ENCODE data around the gene ZFP36.
"Not testable (repeated sequence)": the region's sequence is repeated elsewhere in the genome, so short reads cannot be mapped to it uniquely, and the experiment has no call there.

The ZFP36 gene

GRCh38 chr19:39406656-39407409 is at the start of gene ZFP36:
Gene ZFP36, plus strand, starts transcription at chr19:39406847. Its CDS starts 58 bp downstream, at chr19:39406905.
- DNase-seq (ENCODE audit: low read depth), result peak; percentile 93

- no peak for DNase-seq (ENCODE audit: low read depth)
Measured at GRCh38 chr19:39359026-39359425, 47.6 kb upstream of the ZFP36 start.

GRCh38 chr19:39360599-39360998 is 46.0 kb upstream of the ZFP36 start:
- no peak for DNase-seq (ENCODE audit: low read depth)

GRCh38 chr19:39362682-39363657 is 43.7 kb upstream of the ZFP36 start:
- DNase-seq (ENCODE audit: low read depth), result no peak

- DNase-seq (ENCODE audit: low read depth), result no peak
Measured at GRCh38 chr19:39363901-39364457, 42.7 kb upstream of the ZFP36 start.

- no peak for DNase-seq (ENCODE audit: low read depth)
Measured at GRCh38 chr19:39365531-39365930, 41.1 kb upstream of the ZFP36 start.

GRCh38 chr19:39369200-39369599 is 37.4 kb upstream of the ZFP36 start:
- DNase-seq (ENCODE audit: low read depth), result no peak

- DNase-seq (ENCODE audit: low read depth), result no peak
Measured at GRCh38 chr19:39370735-39371134, 35.9 kb upstream of the ZFP36 start.

GRCh38 chr19:39372047-39372802 is 34.4 kb upstream of the ZFP36 start:
- no peak for DNase-seq (ENCODE audit: low read depth)

- no peak for DNase-seq (ENCODE audit: low read depth)
Measured at GRCh38 chr19:39372941-39373340, 33.7 kb upstream of the ZFP36 start.

- DNase-seq (ENCODE audit: low read depth), result no peak
Measured at GRCh38 chr19:39375929-39376328, 30.7 kb upstream of the ZFP36 start.

- no peak for DNase-seq (ENCODE audit: low read depth)
Measured at GRCh38 chr19:39377373-39378362, 29.0 kb upstream of the ZFP36 start.

- DNase-seq (ENCODE audit: low read depth), result not testable (repeated sequence)
Measured at GRCh38 chr19:39379366-39379765, 27.3 kb upstream of the ZFP36 start.

GRCh38 chr19:39379865-39380396 is 26.7 kb upstream of the ZFP36 start:
- no peak for DNase-seq (ENCODE audit: low read depth)

- DNase-seq (ENCODE audit: low read depth), result no peak
Measured at GRCh38 chr19:39380521-39381502, 25.8 kb upstream of the ZFP36 start.

- no peak for DNase-seq (ENCODE audit: low read depth)
Measured at GRCh38 chr19:39381910-39382611, 24.6 kb upstream of the ZFP36 start.

GRCh38 chr19:39382991-39383828 is 23.4 kb upstream of the ZFP36 start:
- no peak for DNase-seq (ENCODE audit: low read depth)

Measured in activated T-cell treated with anti-CD3 and anti-CD28 coated beads for 1 hour (primary cell).